Naive thymus-derived CD4-positive, alpha-beta T cell (primary cell): Measurements from ENCODE around the gene FOXB2. TPM values are rescaled to one million over a fixed set of nuclear protein-coding genes. Genes with fewer than 3 reads are reported as not detected.
"Not testable (repeated sequence)": the region's sequence is repeated elsewhere in the genome, so short reads cannot be mapped to it uniquely, and the experiment has no call there.

ENCODE experiments used
- ATAC-seq: fragments of 150-1000 bp; cut with Tn5 transposase; 2 replicates; pipeline ENCODE4 v1.10.0; 2021; ENCODE audit warnings: mild to moderate bottlenecking, moderate library complexity
- CTCF ChIA-PET: fragments of 350-600 bp; sonication (Branson Sonifier 250); formaldehyde crosslinking; loops from one replicate; lab custom pipeline; 2021; ENCODE audit warnings: antibody characterized with exemption; lab: Charles Lee
- POLR2A ChIA-PET: fragments of 350-600 bp; sonication (Branson Sonifier 250); formaldehyde crosslinking; loops from one replicate; lab custom pipeline; 2021; ENCODE audit warnings: antibody characterized with exemption, inconsistent platforms; lab: Charles Lee
- DNase-seq, 9 donors: peaks; one replicate each; pipeline versions ENCODE4 v3.0.0 to v3.0.0-alpha.2; 2020 to 2022; ENCODE audit warnings: mixed read lengths in 1 of 9
- H3K27ac ChIP-seq: one replicate; pipeline ENCODE4 v1.7.0; 2013; ENCODE audit warnings: mild to moderate bottlenecking, low read depth, low read length, moderate library complexity
- H3K27me3 ChIP-seq, 2 donors: one replicate each; pipeline ENCODE4 v1.7.0; 2013; ENCODE audit warnings: low read length in 2 of 2, mild to moderate bottlenecking in 2 of 2, moderate library complexity in 2 of 2; ENCODE audit not compliant: control insufficient read depth in 2 of 2, insufficient read depth in 2 of 2
- H3K36me3 ChIP-seq, 3 experiments: 1 replicate in 2 of 3; 2 replicates in 1 of 3; pipeline ENCODE4 v1.7.0; 2013; ENCODE audit warnings: low read length in 3 of 3, mild to moderate bottlenecking in 3 of 3, moderate library complexity in 1 of 3; ENCODE audit not compliant: insufficient read depth in 3 of 3, control insufficient read depth in 2 of 3
- H3K4me1 ChIP-seq, 2 donors: one replicate each; pipeline ENCODE4 v1.7.0; 2013; ENCODE audit warnings: low read length in 2 of 2, mild to moderate bottlenecking in 2 of 2, moderate library complexity in 1 of 2; ENCODE audit not compliant: control insufficient read depth in 2 of 2, insufficient read depth in 2 of 2
- H3K4me3 ChIP-seq: 2 replicates; pipeline ENCODE4 v1.7.0; 2013; ENCODE audit warnings: mild to moderate bottlenecking, low read length
- H3K9me3 ChIP-seq, 3 experiments: 1 replicate in 2 of 3; 2 replicates in 1 of 3; pipeline ENCODE4 v1.7.0; 2013; ENCODE audit warnings: low read length in 3 of 3; ENCODE audit not compliant: control insufficient read depth in 2 of 3
- H3K27ac Mint-ChIP-seq, 9 donors: one replicate each; pipeline ENCODE4 v1.8.0; 2020 to 2022; ENCODE audit warnings: mixed read lengths in 9 of 9, mild to moderate bottlenecking in 8 of 9, moderate library complexity in 5 of 9, inconsistent platforms in 2 of 9
- H3K27me3 Mint-ChIP-seq, 5 donors: one replicate each; pipeline ENCODE4 v1.8.0; 2021 to 2022; ENCODE audit warnings: mixed read lengths in 5 of 5, mild to moderate bottlenecking in 1 of 5
- H3K36me3 Mint-ChIP-seq, 5 donors: one replicate each; pipeline ENCODE4 v1.8.0; 2020 to 2022; ENCODE audit warnings: mixed read lengths in 5 of 5, mild to moderate bottlenecking in 3 of 5, inconsistent platforms in 1 of 5
- H3K4me1 Mint-ChIP-seq, 7 donors: one replicate each; pipeline ENCODE4 v1.8.0; 2020 to 2022; ENCODE audit warnings: mixed read lengths in 7 of 7, mild to moderate bottlenecking in 3 of 7, inconsistent platforms in 1 of 7
- H3K4me3 Mint-ChIP-seq, 10 donors: one replicate each; pipeline ENCODE4 v1.8.0; 2020 to 2022; ENCODE audit warnings: mild to moderate bottlenecking in 10 of 10, mixed read lengths in 10 of 10, moderate library complexity in 6 of 10, inconsistent platforms in 2 of 10
- H3K9me3 Mint-ChIP-seq, 11 donors: one replicate each; pipeline ENCODE4 v1.8.0; 2020 to 2022; ENCODE audit warnings: mixed read lengths in 11 of 11, mild to moderate bottlenecking in 4 of 11, inconsistent platforms in 1 of 11, moderate library complexity in 1 of 11
- intact Hi-C, 2 donors: fragments of 100-400 bp; cut with micrococcal nuclease; formaldehyde crosslinking; loops; one replicate each; pipeline ENCODE4 v1.15.1; 2023
- polyA plus RNA-seq, 2 donors: library from polyadenylated mRNA; unstranded; fragments of 300-500 nt; fragmentation: Illumina TruSeq; gene quantifications; one replicate each; pipeline ENCODE4 v1.2.3, GENCODE V29; 2021
- total RNA-seq, 6 experiments: library from RNA in 5 of 6; stranded (reverse) in 5 of 6; gene quantifications; 1 replicate in 5 of 6; 2 replicates in 1 of 6; pipeline ENCODE4 v1.2.3 and lab custom pipeline; 2021 to 2026

The FOXB2 gene
- total and polyA plus RNA-seq, 7 experiments from 2014 or later, result not detected

GRCh38 chr9:77038281-77039036 is 19.0 kb downstream of the FOXB2 start:
- H3K36me3 ChIP-seq, result no peaks in the 10 kb centered on the region
- Mint-ChIP-seq H3K4me1 (no peaks in the 10 kb centered on the region), H3K4me3 (no peak overlapping the region), H3K9me3 (peaks cover 0 to 10% (median 0%) of the 10 kb centered on the region in 11 donors), H3K27me3 (peaks cover 5 to 23% (median 21%) of the 10 kb centered on the region in 5 donors), H3K27ac (no peak overlapping the region), H3K36me3 (no peaks in the 10 kb centered on the region)
- intact Hi-C loops, result no loop called here
- ChIA-PET POLR2A (interaction anchor here (0.8 kb wide), 1 partner anchor 51 kb away, joined by 3 read pairs; no protein-coding TSS in a partner anchor), CTCF (no interaction called here)
- peaks cover 0 to 3% of the 10 kb centered on the region in 2 donors for H3K27me3 ChIP-seq
- DNase-seq (no peak), ATAC-seq (no peak)
- no peaks in the 10 kb centered on the region for H3K4me1 ChIP-seq
- H3K4me3 ChIP-seq, result no peak overlapping the region
- no peaks in the 10 kb centered on the region for H3K9me3 ChIP-seq
- H3K27ac ChIP-seq, result no peak overlapping the region

- no peaks in the 10 kb centered on the region for H3K36me3 Mint-ChIP-seq
- CTCF ChIA-PET, result no interaction called here
- no peaks in the 10 kb centered on the region for H3K4me1 Mint-ChIP-seq
- intact Hi-C loops, result no loop called here
- H3K4me3 ChIP-seq, result no peak overlapping the region
- POLR2A ChIA-PET, result no interaction called here
- no peaks in the 10 kb centered on the region for H3K4me1 ChIP-seq
- H3K27ac ChIP-seq, result no peak overlapping the region
- H3K4me3 Mint-ChIP-seq, result no peak overlapping the region
- DNase-seq (no peak), ATAC-seq (no peak)
- H3K27me3 Mint-ChIP-seq, result peaks cover 3 to 23% (median 17%) of the 10 kb centered on the region in 5 donors
- peaks cover 0 to 10% (median 0%) of the 10 kb centered on the region in 11 donors for H3K9me3 Mint-ChIP-seq
- no peaks in the 10 kb centered on the region for H3K27me3 ChIP-seq
- no peaks in the 10 kb centered on the region for H3K36me3 ChIP-seq
- no peaks in the 10 kb centered on the region for H3K9me3 ChIP-seq
- H3K27ac Mint-ChIP-seq, result no peak overlapping the region
Measured at GRCh38 chr9:77040340-77040739, 20.9 kb downstream of the FOXB2 start.

DNA sequence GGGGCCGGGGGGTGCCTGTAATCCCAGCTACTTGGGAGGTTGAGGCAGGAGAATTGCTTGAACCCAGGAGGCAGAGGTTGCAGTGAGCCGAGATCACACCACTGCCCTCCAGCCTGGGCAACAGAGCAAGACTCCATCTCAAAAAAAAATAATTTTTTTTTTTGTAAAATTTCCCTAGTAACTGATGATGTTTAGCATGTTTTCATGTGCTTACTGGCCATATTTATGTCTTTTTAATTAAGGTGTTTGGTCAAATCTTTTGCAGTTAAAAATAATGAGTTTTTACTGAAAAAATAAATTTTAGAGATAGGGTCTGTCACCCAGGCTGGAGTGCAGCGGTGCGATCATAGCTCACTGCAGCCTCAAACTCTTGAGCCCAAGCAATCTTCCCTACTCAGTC is 24.3 kb downstream of the FOXB2 start:
- POLR2A ChIA-PET, H3K4me3 Mint-ChIP-seq, H3K27ac Mint-ChIP-seq, H3K36me3 ChIP-seq, CTCF ChIA-PET, H3K27ac ChIP-seq, ATAC-seq, H3K4me1 ChIP-seq, H3K36me3 Mint-ChIP-seq, DNase-seq, H3K9me3 ChIP-seq, intact Hi-C loops, H3K4me1 Mint-ChIP-seq, H3K27me3 ChIP-seq, H3K4me3 ChIP-seq, H3K9me3 Mint-ChIP-seq: not testable (repeated sequence)
- H3K27me3 Mint-ChIP-seq, result peaks cover 2 to 37% (median 17%) of the 10 kb centered on the region in 5 donors

DNA sequence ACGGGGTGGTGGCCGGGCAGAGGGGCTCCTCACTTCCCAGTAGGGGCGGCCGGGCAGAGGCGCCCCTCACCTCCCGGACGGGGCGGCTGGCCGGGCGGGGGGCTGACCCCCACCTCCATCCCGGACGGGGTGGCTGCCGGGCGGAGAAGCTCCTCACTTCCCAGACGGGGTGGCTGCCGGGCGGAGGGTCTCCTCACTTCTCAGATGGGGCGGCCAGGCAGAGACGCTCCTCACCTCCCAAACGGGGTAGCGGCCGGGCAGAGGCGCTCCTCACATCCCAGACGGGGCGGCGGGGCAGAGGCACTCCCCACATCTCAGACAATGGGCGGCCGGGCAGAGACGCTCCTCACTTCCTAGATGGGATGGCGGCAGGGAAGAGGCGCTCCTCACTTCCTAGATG is 41.2 kb downstream of the FOXB2 start:
- H3K4me1 ChIP-seq, DNase-seq, H3K4me3 ChIP-seq, CTCF ChIA-PET, H3K36me3 Mint-ChIP-seq, H3K4me1 Mint-ChIP-seq, intact Hi-C loops, H3K27ac Mint-ChIP-seq, H3K36me3 ChIP-seq, H3K4me3 Mint-ChIP-seq, ATAC-seq, POLR2A ChIA-PET, H3K9me3 ChIP-seq, H3K27me3 ChIP-seq, H3K27ac ChIP-seq: not testable (repeated sequence)
- Mint-ChIP-seq H3K9me3 (peaks cover 0 to 30% (median 9%) of the 10 kb centered on the region in 11 donors), H3K27me3 (peaks cover 0 to 21% (median 10%) of the 10 kb centered on the region in 5 donors)

DNA sequence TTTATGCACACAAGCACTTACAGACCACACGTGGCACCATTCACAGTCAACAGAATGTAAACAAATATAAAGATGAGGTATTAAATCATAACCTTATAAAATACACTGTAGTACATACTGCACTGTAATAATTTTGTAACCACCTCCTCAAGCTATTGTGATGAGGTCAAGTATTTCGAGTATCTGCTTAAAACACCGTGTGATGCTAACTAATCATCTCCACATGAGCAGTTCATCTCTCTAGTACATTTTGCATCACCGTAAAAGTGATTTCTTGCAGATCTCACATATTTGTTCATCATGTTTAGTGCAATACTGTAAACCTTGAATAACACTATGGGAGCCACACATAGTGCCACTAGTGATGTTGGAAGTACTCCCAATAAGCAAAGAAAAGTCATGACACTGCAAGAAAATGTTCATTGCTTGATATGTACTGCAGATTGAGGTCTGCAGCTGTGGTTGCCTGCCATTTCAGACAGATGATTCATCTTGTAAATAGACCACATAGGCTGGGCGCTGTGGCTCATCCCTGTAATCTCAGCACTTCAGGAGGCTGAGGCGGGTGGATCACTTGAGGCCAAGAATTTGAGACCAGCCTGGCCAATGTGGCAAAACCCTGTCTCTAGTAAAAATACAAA is 44.3 kb downstream of the FOXB2 start:
- intact Hi-C loops, result no loop called here
- Mint-ChIP-seq H3K4me3 (no peak overlapping the region), H3K9me3 (peaks cover 0 to 30% (median 6%) of the 10 kb centered on the region in 11 donors), H3K36me3 (peaks cover 0 to 3% (median 0%) of the 10 kb centered on the region in 5 donors), H3K27me3 (peaks cover 0 to 23% (median 4%) of the 10 kb centered on the region in 5 donors), H3K4me1 (no peaks in the 10 kb centered on the region), H3K27ac (no peak overlapping the region)
- CTCF ChIA-PET, result no interaction called here
- H3K9me3 ChIP-seq, result no peaks in the 10 kb centered on the region
- no peak for DNase-seq
- no peaks in the 10 kb centered on the region for H3K36me3 ChIP-seq
- H3K27me3 ChIP-seq, result no peaks in the 10 kb centered on the region
- POLR2A ChIA-PET, result no interaction called here
- no peaks in the 10 kb centered on the region for H3K4me1 ChIP-seq
- no peak for ATAC-seq
- no peak overlapping the region for H3K4me3 ChIP-seq
- H3K27ac ChIP-seq, result no peak overlapping the region

GRCh38 chr9:77066388-77066787 is 46.9 kb downstream of the FOXB2 start:
- Mint-ChIP-seq H3K36me3 (peaks cover 0 to 3% (median 0%) of the 10 kb centered on the region in 5 donors), H3K27me3 (peaks cover 0 to 34% (median 10%) of the 10 kb centered on the region in 5 donors), H3K9me3 (peaks cover 0 to 19% (median 6%) of the 10 kb centered on the region in 11 donors), H3K4me1 (no peaks in the 10 kb centered on the region), H3K27ac (no peak overlapping the region), H3K4me3 (no peak overlapping the region)
- ATAC-seq, result no peak
- intact Hi-C loops, result no loop called here
- no peaks in the 10 kb centered on the region for H3K9me3 ChIP-seq
- no peak for DNase-seq
- H3K4me3 ChIP-seq, result no peak overlapping the region
- ChIA-PET POLR2A (no interaction called here), CTCF (no interaction called here)
- no peak overlapping the region for H3K27ac ChIP-seq
- no peaks in the 10 kb centered on the region for H3K4me1 ChIP-seq
- H3K36me3 ChIP-seq, result no peaks in the 10 kb centered on the region
- H3K27me3 ChIP-seq, result no peaks in the 10 kb centered on the region
